Measurements from ENCODE around the gene CTRB2.
"Not testable (repeated sequence)": the region's sequence is repeated elsewhere in the genome, so short reads cannot be mapped to it uniquely, and the experiment has no call there.

GRCh38 chr16:75240633-75241032 is 33.7 kb upstream of the CTRB2 start:
- not testable (repeated sequence) for TF ChIP-seq POLR2AphosphoS5 (IDR thresholded peaks at IDR 0.05; ENCODE audit: low read depth, low read length); POLR2A (IDR thresholded peaks at IDR 0.05; ENCODE audit: low read depth, low read length); TAF1 (IDR thresholded peaks at IDR 0.05; ENCODE audit: borderline replicate concordance, low read depth, low read length)
